IPS-18c (cell line): ENCODE measurements around the gene POTEH.
"Not testable (repeated sequence)": the region's sequence is repeated elsewhere in the genome, so short reads cannot be mapped to it uniquely, and the experiment has no call there.

Source experiments
- H3K4me3 ChIP-seq: 2 replicates; pipeline ENCODE4 v1.7.0; 2013; ENCODE audit warnings: low read depth, mild to moderate bottlenecking, low read length, moderate library complexity; ENCODE audit not compliant: insufficient read depth
- H3K9me3 ChIP-seq: one replicate; pipeline ENCODE4 v1.6.1; 2013; ENCODE audit warnings: mild to moderate bottlenecking, low read length, moderate library complexity; ENCODE audit not compliant: control insufficient read depth, insufficient read depth

Gene POTEH

DNA sequence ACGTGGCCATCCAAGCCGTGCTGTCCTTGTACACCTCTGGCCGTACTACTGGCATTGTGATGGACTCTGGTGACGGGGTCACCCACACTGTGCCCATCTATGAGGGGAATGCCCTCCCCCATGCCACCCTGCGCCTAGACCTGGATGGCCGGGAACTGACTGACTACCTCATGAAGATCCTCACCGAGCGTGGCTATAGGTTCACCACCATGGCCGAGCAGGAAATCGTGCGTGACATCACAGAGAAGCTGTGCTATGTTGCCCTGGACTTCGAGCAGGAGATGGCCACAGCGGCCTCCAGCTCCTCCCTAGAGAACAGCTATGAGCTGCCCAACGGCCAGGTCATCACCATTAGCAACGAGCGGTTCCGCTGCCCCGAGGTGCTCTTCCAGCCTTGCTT is 32.1 kb downstream of the POTEH start:
- H3K9me3 ChIP-seq, H3K4me3 ChIP-seq: not testable (repeated sequence)

- not testable (repeated sequence) for H3K9me3 ChIP-seq, H3K4me3 ChIP-seq
Measured at GRCh38 chr22:15729209-15729917, 39.5 kb downstream of the POTEH start.

GRCh38 chr22:15731023-15731422 is 41.2 kb downstream of the POTEH start:
- H3K9me3 ChIP-seq, H3K4me3 ChIP-seq: not testable (repeated sequence)

- H3K9me3 ChIP-seq, H3K4me3 ChIP-seq: not testable (repeated sequence)
Measured at GRCh38 chr22:15734411-15734810, 44.6 kb downstream of the POTEH start.

DNA sequence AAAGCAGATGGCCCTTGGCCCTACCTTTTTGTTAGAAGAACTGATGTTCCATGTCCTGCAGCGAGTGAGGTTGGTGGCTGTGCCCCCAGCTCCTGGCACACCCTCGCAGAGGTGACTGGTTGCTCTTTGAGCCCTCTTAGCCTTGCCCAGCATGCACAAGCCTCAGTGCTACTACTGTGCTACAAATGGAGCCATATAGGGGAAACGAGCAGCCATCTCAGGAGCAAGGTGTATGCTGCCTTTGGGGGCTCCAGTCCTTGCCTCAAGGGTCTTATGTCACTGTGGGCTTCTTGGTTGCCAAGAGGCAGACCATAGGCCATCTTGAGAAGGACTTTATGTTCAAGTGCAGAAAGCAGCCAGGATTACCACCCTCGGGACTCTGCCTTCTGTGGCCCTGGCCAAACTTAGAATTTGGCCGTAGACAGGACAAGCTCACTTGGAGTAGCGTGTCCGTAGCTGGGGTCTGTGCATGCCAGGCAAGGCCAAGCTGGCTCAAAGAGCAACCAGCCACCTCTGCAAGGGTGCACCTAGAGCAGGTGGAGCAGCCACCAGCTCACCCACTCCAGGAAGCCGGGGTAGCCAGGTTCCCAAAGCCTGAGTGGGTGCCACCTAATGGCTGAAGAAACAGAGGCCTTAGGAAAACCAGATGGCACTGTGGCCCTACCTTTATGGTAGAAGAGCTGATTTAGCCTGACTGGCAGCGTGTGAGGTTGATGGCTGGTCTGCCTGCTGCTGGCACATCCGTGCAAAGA is 48.5 kb downstream of the POTEH start:
- H3K4me3 ChIP-seq, H3K9me3 ChIP-seq: not testable (repeated sequence)

DNA sequence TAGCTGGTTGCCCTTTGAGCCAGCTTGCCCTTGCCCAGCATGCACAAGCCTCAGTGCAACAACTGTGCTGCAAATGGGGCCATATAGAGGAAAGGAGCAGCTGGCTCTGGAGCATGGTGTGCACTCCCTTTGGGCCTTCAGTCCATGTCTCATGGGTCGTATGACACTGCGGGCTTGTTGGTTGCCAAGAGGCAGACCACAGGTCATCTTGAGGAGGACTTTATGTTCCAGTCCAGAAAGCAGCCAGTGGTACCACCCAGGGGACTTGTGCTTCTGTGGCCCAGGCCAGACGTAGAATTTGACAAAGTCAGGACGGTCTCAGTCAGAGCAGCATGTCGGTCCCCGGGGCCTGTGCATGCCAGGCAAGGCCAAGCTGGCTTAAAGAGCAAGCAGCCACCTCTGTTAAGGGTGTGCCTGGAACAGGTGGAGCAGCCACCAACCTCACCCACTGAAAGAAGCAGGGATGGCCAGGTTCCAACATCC is 49.1 kb downstream of the POTEH start:
- H3K4me3 ChIP-seq, H3K9me3 ChIP-seq: not testable (repeated sequence)

- not testable (repeated sequence) for H3K4me3 ChIP-seq, H3K9me3 ChIP-seq
Measured at GRCh38 chr22:15747636-15748323, 58.0 kb downstream of the POTEH start.

DNA sequence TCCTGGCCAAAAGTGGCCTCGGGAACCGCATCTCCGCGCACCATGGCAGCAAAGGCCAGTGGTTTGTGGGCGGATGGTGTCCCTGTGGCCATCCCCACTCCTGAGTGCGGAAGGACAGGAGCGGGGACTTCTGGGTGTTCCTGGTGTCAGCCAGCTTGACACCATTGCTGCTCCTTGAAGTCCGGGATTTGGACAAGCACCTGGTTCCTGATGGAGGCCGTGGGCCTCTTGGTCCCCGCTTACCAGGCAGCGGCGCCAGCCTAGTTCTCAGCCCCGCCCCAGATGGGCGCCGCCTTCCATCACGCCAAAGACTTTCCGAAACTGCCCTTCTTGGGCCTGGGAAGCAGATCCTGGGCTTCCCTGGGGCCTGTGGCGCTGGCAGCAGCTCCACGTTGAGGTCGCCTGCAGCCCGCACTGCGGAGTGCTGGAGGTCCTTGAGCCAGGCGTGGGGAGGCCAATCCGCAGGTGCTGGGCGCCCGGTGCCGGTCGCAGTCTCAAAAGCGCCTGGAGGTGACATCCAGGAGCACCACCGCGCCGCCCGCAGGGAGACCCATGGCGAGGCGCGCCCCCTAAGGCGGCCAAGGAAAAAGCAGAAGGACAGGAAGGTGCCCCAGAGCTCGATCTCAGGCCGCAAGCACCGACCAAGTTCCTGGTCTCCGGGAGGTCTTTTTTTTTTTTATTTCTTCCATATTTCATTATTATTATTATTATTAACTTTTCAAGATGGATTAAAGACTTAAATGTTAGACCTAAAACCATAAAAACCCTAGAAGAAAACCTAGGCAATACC is 59.5 kb downstream of the POTEH start:
- H3K4me3 ChIP-seq, H3K9me3 ChIP-seq: not testable (repeated sequence)

GRCh38 chr22:15759443-15760097 is 69.7 kb downstream of the POTEH start:
- not testable (repeated sequence) for H3K9me3 ChIP-seq, H3K4me3 ChIP-seq

GRCh38 chr22:15760388-15761150 is 70.7 kb downstream of the POTEH start:
- not testable (repeated sequence) for H3K9me3 ChIP-seq, H3K4me3 ChIP-seq

DNA sequence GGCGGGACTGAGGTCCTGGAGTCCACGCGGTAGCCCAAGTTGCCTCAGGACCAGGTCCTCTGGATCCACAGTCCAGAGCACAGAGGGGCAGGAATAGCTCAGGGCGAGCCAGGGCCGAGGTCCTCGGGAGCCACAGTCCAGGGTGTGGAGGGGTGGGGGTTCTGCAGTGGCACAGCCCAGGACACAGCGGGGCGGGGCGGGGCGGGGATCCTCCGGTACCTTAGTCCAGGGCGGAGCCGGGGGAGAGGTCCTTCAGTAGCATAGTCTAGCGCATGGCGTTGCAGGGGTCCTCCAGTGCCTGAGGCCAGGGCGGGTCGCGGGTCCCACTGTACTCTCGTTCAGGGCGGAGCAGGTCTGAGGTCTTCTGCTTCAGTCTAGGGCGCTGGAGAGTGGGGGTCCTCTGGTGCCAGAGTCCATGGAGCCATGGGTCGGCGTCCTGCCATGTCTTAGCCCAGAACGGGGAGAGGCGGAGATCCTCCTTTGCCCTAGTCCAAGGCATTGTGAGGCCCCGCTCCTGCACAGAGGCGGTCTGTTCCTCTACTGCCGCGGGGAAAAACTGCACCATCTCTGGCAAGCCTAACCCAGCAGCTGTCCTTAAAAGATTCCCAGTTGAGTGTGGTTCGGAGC is 71.4 kb downstream of the POTEH start:
- not testable (repeated sequence) for H3K9me3 ChIP-seq, H3K4me3 ChIP-seq

DNA sequence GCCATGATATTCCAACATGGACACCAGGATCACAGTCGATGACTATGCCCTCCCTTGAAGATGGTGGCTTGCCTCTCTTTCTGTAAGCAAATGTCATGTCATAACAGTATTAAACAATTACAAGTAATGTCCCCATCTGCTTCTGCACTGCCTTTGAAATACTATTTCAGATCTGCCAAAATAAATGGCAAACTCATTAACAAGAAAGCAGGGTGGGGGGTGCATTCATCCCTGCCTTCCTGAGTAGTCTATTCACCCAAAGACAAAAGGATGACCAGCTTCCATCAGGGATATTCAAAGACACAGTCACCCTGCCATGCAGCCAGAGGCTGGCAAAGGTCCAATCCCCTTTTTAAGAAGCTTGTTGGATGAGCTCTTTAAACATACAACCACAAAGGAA is 73.7 kb downstream of the POTEH start:
- H3K4me3 ChIP-seq, H3K9me3 ChIP-seq: not testable (repeated sequence)
